OCI-M2 (cell line): ENCODE measurements around the gene PATL1.
"Not testable (repeated sequence)": the region's sequence is repeated elsewhere in the genome, so short reads cannot be mapped to it uniquely, and the experiment has no call there.

ENCODE experiments used
- DNase-seq: peaks from one replicate; lab custom pipeline; 2025; ENCODE audit not compliant: unreplicated experiment; lab: John Stamatoyannopoulos, UW

Gene PATL1

GRCh38 chr11:59668950-59669610 lies at the start of gene PATL1:
TSS of gene PATL1 (minus strand) at chr11:59669037. CDS start at chr11:59668895, 142 bp downstream.
- DNase-seq, result peak; percentile 71

DNA sequence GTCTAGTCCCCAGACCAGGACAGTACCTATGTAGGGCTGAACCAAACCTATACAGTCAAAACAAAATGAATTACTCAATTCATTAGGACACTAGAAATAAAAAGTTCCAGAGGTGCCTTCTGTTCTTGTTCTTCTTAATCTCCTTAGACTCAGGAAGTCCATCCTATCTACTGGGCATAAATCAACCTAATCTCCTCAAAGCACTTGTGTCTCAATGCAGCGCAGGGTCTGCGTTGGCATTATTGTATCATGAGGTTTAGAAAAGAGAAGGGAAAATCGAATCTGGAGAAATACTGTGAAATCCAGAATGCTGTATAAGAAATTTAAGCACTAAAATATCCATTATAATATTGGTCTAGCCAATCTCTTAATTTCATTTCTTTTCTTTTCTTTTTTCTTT lies 47.2 kb upstream of the PATL1 start:
- no peak for DNase-seq

- DNase-seq, result no peak
Measured at GRCh38 chr11:59713745-59714144, 44.9 kb upstream of the PATL1 start, which contains the start of gene OR10V1. TSS of gene OR10V1 (minus strand) at chr11:59713845. CDS start at chr11:59713845, 0 bp downstream.

DNA sequence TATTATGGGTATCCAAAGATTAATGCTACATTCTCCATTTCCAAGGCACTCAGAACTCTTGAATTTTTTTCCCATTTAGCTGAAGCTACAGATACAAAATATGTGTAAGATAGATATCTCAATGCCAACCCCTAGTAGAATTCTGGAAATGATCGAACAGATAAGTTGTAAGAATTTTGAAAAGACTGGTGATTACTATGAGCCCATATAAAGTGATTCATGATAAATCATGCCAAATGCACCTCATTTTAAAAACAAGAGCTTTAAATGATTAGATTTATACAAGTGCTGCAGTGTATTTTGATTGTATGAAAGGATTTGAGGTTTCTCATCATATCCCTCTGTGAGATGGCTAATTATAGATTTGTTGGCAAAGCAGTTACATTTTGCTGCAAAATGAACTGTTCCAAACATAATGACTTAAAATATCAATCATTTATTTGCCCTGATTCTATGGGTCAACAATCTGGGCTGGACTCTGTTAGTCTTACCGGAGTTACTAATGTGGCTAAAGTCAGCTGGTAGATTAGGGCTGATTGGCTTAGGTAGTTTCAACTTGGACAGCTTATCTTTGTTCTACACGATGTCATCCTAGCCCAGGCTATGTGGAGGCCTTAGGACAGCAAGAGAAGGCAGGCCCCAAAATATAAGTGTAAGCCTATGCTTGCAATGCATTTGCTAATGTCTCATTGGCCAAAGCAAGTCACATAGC lies 41.5 kb upstream of the PATL1 start:
- DNase-seq, result no peak

- DNase-seq, result no peak
Measured at GRCh38 chr11:59708537-59708936, 39.7 kb upstream of the PATL1 start.

DNA sequence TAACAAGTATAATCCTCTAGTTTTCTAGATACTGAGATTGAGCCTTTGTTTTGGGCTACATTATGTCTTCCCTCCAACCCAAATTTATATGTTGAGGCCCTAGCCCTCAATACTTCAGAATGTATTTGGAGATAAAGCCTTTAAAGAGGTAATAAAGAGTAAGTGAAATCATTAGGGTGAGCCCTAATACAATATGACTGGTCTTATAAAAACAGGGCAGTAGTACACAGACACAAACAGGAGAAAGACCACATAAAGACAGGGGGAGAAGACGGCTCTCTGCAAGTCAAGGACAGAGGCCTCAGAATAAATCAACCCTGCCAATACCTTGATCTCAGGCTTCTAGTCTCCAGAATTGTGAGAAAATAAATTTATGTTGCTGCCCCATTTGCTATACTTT lies 38.5 kb upstream of the PATL1 start:
- DNase-seq, result no peak

- peak; percentile 15 for DNase-seq
Measured at GRCh38 chr11:59706518-59707285, 37.9 kb upstream of the PATL1 start.

DNA sequence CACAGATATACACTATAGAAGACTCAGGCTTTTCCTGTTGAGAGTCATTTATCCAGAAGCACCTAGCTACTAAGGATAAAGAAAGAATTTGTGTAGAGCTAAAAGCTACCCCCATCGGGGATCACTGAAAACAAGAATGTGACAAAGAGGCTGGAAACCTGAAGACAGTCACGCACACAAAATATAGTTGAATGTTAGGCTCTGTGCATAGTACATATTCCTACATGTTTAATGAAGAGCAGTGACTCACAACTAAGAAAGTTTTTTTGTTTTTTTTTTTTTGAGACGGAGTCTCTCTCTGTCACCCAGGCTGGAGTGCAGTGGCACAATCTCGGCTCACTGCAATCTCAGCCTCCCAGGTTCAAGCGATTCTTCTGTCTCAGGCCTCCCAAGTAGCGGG lies 36.5 kb upstream of the PATL1 start:
- no peak for DNase-seq

DNA sequence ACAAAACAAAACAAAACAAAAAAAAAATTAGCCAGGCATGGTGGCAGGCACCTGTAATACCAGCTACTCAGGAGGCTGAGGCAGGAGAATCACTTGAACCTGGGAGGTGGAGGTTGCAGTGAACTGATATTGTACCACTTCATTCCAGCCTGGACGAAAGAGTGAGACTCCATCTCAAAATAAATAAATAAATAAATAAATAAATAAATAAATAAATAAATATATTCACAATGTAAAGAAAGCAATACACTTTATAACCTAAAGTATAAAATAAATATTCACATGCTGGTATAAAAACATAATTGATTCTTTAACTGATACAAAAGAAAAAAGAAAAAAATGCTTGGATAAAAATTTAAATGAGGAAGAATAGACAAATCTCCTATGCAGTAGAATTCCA lies 34.7 kb upstream of the PATL1 start:
- DNase-seq, result not testable (repeated sequence)

GRCh38 chr11:59700157-59700556 lies 31.3 kb upstream of the PATL1 start:
- DNase-seq, result not testable (repeated sequence)

- DNase-seq, result no peak
Measured at GRCh38 chr11:59698506-59698905, 29.7 kb upstream of the PATL1 start.

- no peak for DNase-seq
Measured at GRCh38 chr11:59692915-59693314, 24.1 kb upstream of the PATL1 start.

- no peak for DNase-seq
Measured at GRCh38 chr11:59691156-59691555, 22.3 kb upstream of the PATL1 start.

DNA sequence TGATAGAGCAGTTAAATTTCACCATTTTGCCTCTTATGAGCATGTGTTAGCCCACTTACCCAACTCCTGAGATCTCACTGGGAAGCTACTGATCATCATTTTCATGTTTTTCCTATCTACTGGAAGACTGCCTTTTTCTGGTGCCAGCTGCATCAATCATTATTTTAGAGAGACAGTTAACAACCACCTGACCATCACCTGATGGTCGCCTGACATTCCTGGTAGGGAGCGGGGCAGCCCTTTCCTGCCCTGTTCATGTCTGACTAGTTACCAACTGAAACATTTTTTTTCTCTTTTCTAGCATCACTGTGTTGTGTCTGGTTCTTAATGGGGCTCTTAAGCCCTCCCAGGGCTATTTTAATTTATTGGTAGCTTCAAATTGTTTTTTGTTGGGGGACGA lies 20.2 kb upstream of the PATL1 start:
- no peak for DNase-seq

DNA sequence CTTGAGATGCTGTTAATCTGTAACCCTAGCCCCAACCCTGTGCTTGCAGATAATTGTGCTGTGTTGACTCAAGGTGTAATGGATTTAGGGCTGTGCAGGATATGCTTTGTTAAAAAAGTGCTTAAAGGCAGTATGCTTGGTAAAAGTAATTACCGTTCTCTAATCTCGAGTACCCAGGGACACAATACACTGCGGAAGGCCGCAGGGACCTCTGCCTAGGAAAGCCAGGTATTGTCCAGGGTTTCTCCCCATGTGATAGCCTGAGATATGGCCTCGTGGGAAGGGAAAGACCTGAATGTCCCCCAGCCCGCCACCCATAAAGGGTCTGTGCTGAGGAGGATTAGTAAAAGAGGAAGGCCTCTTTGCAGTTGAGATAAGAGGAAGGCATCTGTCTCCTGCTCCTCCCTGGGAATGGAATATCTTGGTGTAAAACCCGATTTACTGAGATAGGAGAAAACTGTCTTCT lies 12.5 kb upstream of the PATL1 start:
- DNase-seq, result not testable (repeated sequence)

DNA sequence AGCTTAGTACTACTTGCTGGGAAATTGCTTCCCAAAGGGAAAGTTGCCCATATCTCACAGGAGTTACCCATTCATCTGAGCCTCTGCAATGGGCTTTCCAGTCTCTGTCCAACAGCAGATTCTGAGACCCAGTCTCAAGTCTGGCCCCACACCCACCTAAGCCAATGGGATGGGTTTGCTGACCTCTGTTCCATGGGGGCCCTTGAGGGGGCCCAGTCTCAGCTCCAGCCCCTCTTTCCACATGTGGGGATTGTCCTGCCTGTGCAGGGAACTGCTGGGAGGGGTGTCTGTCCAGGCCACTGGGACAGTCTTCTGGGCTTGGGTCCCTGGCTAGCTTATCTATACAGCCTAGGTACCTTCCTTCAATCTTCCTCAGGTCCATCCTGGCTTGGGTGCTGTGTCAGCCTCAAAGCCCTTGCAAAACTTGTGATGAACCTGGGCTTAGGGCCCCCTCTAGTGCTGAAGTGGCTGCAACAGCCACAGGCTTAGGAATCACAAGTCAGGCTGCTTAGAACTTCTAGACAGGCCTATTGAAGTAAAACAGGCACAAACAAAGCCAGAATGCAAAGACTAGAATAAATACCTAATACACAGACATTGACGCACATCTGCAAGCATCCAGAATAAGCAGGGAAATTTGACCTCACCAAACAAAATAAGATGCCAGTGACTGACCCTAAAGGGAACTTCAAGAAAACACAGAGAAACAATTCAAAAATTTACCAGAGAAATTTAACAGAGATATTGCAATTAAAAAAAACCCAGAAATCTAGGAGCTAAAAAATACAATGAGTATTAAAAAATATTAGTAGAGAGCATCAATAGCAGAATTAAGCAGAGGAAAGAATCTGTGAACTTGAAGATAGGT lies 11.7 kb upstream of the PATL1 start:
- DNase-seq, result no peak

GRCh38 chr11:59679347-59679746 lies 10.5 kb upstream of the PATL1 start:
- DNase-seq, result no peak

DNA sequence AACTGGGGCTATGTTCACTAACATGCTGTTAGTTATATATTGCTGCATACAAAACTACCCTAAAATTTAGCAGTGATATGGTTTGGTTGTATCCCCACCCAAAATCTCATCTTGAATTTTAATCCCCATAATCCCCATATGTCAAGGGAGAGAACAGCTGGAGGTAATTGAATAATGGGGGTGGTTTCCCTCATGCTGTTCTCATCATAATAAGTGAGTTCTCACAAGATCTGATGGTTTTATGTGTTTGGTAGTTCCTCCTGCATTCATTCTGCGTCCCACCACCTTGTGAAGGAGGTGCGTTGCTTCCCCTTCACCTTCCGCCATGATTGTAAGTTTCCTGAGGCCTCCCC lies 10.0 kb upstream of the PATL1 start:
- DNase-seq, result no peak

DNA sequence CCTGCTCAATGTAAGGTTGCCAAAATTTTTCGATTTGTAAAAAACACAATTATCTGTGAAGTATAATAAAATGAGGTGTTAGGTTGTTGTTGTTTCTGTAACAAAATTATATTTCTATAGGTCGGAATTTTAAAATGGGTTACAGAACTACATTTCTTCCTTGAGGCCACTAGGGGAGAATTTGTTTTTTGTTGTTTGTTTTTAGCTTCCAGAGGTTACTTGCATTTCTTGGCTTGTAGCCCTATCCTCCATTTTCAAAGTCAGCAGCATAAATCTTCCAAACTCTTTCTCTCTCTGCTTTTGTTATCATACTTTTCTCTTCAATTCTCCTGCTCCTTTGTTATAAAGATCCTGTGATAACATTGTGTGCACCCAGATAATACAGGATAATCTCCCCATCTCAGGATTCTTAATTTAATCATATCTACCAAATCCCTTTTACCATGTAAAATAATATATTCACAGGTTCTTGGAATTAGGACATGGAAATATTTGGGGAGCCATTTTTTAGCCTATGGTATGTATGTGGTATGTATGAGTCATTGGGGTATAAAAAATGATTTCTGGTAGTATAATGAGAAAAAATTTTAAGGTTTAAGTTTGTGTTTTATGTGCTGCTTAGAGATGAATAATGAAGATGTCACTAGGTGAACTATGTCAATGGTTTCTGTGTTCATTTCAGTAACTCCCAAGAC lies 9.4 kb upstream of the PATL1 start:
- DNase-seq, result no peak

DNA sequence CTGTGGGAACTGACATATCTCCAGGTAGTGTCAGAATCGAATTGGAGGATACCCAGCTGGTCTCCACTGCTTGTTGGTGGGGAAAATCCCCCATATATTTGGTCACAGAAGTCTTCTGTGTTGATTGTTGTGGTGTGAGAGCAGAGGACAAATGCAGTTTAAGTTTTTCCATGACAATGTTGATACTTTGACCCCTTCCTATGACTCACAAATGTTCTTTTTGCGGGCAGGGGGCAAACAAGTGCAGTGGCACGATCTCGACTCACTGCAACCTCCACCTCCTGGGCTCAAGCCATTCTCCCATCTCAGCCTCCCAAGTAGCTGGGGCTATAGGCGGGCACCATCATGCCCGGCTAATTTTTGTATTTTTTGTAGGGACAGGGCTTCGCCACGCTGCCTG lies 7.4 kb upstream of the PATL1 start:
- DNase-seq, result no peak
